Retinal pigment epithelial cell (primary cell): ENCODE results near the gene GPR37L1.
"Not testable (repeated sequence)": the region's sequence is repeated elsewhere in the genome, so short reads cannot be mapped to it uniquely, and the experiment has no call there.

ENCODE experiments used
- DNase-seq: peaks from one replicate; pipeline ENCODE4 v3.0.0-alpha.2; 2010; ENCODE audit warnings: low read depth
- H3K4me3 ChIP-seq: 2 replicates; pipeline ENCODE4 v1.5.1; 2011; ENCODE audit warnings: mild to moderate bottlenecking, low read length, control low read depth, moderate library complexity
- TF ChIP-seq, protein P1 (sequence below): conservative IDR thresholded peaks from 2 replicates; pipeline ENCODE4 v1.5.1; 2011; ENCODE audit warnings: low read depth, low read length, control low read depth, inconsistent platforms

GPR37L1 gene

DNA sequence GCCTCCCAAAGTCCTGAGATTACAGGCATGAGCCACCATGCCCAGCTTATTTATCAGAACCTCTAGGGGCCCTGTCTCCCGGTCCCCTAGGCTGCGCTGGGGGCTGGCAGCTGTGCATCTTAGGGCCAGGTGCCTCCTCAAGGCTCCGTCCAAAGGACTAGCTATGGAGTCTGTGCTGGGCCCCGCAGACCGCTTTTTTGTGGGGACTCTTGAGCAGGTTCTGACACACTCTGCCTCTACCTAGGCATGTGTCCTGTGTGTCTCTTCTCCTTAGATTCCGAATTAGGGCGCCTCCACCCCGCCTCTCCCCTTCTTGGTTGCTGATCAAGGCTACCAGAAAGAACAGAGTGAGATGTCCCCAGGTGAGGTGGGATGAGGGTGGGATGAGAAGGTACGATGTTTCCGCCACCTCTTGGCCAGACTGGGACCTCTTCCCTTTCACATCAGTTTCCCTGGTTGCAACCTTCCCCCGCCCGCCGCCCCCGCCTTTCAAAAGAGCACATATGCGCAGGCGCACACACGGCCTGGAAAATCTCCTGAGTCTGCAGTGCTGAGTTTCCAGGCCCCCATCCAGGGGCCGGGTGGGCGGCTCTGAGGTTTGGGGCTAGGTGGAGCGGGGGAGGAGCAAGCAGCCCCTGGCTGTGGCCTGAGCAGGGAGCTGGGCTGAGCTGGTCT, 42.7 kb downstream of the GPR37L1 start:
- no peak for DNase-seq
- H3K4me3 ChIP-seq, result no peak overlapping the region
- TF ChIP-seq, protein P1, sequence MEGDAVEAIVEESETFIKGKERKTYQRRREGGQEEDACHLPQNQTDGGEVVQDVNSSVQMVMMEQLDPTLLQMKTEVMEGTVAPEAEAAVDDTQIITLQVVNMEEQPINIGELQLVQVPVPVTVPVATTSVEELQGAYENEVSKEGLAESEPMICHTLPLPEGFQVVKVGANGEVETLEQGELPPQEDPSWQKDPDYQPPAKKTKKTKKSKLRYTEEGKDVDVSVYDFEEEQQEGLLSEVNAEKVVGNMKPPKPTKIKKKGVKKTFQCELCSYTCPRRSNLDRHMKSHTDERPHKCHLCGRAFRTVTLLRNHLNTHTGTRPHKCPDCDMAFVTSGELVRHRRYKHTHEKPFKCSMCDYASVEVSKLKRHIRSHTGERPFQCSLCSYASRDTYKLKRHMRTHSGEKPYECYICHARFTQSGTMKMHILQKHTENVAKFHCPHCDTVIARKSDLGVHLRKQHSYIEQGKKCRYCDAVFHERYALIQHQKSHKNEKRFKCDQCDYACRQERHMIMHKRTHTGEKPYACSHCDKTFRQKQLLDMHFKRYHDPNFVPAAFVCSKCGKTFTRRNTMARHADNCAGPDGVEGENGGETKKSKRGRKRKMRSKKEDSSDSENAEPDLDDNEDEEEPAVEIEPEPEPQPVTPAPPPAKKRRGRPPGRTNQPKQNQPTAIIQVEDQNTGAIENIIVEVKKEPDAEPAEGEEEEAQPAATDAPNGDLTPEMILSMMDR, result no peak

DNA sequence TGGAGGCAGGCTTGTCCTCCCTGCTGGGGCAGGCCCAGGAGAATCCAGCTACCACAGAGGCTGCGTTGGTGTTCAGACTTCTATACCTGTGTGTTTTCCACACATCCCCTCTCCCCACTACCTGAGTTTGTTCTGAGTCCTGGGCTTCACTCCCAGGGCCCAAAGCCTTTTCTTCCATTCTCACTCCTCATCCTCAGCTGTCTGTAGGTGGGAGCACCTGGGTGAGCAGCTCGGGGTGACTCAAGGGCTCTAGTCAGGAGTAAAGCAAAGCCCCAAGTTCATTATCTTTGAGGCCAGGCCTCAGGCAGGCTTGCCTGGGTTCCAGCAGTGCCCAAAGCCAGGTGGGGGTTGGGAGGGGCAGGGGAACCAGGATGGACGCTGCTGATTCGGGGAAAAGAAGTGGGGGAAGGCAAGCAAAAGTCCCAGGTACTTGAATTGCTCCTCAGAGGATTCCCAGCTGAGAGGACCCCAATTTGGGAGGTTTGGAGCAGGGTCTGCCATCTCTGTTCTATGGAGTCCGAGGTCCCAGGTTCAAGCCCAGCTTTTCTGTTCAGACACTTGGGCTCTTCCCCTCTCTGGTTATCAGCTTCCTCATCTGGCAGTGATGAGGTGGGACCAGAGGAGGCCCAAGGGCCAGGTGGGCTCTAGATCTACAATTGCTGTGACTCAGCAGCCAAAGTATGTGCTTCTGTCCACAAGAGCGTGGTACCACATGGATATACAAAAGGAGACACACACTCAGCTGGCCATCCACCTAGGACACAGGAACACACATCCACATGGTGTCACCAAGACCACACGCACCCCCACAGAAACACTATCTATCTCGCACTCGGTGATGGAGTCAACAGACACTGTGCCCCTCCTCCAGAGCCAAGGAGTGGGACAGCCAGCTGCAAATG, 43.5 kb downstream of the GPR37L1 start:
- no peak overlapping the region for H3K4me3 ChIP-seq

DNA sequence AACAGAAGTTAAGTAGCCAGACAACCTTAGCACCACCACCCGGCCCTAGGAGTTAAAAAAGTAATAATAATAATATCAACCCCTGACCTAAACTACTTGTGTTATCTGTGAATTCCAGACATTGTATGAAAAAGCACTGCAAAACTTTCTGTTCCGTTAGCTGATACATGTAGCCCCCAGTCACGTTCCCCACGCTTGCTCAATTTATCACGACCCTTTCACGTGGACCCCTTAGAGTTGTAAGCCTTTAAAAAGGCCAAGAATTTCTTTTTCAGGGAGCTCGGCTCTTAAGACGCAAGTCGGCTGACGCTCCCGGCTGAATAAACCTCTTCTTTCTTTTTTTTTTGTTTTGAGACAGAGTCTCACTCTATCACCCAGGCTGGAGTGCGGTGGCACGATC, 44.3 kb downstream of the GPR37L1 start:
- DNase-seq, H3K4me3 ChIP-seq: not testable (repeated sequence)

More for the DNA sequence above, 43.5 kb downstream of the GPR37L1 start:
- TF ChIP-seq, protein P1, result no peak
- no peak for DNase-seq

DNA sequence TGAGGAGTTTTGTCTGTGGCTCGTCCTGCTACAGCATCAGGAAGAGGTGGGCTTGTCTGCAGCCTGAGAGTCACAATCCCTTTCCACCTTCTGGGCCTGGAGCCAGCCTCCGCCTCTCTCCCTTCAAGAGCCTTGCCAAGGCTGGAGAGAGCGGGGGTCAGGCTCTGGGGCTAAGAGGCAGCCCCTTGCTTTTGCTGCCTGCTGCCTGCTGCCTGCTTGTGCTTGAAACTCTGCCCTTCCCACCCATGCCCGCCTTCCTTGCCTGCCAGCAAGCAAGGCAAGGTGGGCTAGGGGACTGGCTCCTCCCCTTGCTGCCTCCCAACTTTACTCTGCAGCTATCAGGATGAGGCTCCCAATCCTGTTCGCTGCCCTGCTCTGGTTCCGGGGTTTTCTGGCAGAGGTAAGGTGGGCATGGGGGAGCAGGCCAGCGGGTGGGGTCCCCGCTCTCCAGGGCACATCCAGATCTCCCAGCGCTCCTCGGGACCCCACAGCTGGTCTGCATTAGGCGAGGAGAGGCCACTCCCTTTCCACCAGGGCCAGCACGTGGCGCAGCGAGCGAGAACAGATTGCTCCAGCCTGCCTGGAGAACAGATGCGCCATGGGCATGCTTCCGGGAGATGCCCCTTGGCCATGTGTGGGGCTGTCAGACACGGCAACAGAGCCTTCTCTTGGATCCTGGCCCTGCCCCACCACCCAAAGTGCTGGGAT, 45.1 kb downstream of the GPR37L1 start:
- H3K4me3 ChIP-seq, result no peak overlapping the region
- TF ChIP-seq, protein P1, result no peak
- DNase-seq, result no peak

DNA sequence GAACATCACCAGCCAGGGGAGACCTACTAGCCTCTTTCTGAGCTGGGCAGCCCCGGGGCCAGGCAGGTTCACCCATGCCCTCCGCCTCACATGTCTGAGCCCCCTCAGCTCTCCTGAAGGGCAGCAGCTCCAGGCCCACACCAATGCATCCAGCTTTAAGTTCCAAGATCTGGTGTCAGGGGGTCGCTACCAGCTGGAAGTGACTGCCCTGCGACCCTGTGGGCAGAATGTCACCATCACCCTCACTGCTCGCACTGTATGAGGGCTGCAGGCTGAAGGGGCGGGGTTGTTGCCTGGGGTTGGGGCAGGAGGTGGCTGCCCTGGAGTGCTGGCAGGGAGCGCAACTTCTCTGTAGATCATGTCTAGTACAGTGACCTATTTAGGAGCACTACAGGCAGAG, 46.1 kb downstream of the GPR37L1 start:
- no peak overlapping the region for H3K4me3 ChIP-seq
- DNase-seq, result no peak
- TF ChIP-seq, protein P1, result no peak

DNA sequence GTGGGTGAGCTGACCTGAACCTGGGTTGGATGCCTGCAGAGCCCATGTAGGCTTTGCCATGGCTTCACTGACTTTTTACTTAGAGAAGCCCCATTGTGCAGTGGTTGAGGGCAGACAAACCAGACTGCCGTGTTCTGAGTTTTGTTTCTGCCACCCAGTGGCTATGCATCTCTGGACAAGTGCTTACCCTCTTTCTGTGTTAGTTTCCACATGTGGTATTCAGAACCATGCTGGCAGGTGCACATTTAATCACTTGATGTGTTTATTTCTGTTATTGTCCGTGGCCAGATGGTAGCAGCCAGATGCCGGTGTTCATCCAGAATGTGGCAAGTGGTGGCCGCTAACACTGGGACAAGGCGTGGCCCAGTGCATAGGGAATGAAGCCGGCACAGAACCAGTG, 48.0 kb downstream of the GPR37L1 start:
- H3K4me3 ChIP-seq, result no peak overlapping the region
- TF ChIP-seq, protein P1, result no peak
- DNase-seq, result no peak

DNA sequence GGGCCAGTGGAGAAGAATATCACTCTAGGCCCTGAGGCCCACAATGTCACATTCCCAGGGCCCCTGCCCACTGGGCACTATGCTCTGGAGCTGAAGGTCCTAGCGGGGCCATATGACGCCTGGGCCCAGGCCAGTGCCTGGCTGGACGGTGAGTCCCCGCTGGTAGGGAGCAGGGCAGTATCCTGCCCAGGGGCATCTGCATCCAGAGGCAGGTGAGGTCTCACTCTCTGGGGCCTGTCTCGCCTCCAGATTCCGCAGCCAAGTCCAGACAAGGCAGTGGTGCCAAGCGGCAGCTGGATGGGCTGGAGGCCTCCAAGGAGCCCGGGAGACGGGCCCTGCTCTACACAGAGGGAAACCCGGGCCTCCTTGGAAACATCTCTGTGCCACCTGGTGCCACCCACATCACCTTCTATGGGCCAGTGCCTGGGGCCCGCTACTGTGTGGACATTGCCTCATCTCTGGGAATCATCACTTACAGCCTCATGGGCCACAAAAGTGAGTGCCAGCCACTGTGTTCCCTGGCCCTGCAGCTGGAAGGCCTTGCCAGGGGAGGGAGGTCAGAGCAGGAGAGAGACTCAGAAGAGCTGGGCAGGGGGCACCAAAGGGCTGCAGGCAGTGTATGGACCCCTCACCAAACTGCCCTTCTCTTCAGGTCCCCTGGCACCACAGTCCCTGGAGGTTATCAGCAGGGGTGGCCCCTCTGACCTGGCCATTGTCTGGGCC, 48.7 kb downstream of the GPR37L1 start:
- no peak overlapping the region for H3K4me3 ChIP-seq
- DNase-seq, result no peak
- TF ChIP-seq, protein P1, result no peak
